ENCODE results near the gene PDE1C. TPM values are rescaled to one million over a fixed set of nuclear protein-coding genes. Genes with fewer than 3 reads are reported as not detected.

Gene PDE1C
- total and polyA plus RNA-seq, 2 of the 4 experiments (the other 2 are of a cell fraction), result 14.2 to 61.5 TPM

GRCh38 chr7:31919678-31920369 lies 150.4 kb downstream of the PDE1C start:
- intact Hi-C loops (cut with micrococcal nuclease) (no loop called here), in situ Hi-C loops (cut with MboI; ENCODE audit: low sequenced_read_pairs) (no loop called here), dilution Hi-C loops (cut with HindIII; ENCODE audit: low sequenced_read_pairs, unreplicated experiment) (no loop called here)
- ChIA-PET CTCF (no interaction called here), POLR2A (ENCODE audit: unreplicated experiment) (no interaction called here)
- H3K4me3 ChIP-seq (ENCODE audit: insufficient read depth, low read depth, low read length), result no peak overlapping the region
- H2AFZ ChIP-seq (replicated peaks; ENCODE audit: low read length, poor library complexity), result no peak overlapping the region
- no peaks in the 10 kb centered on the region for H4K20me1 ChIP-seq (ENCODE audit: insufficient read depth, low read length)
- DNase-seq (no peak), ATAC-seq (ENCODE audit: low read depth) (no peak)
- H3K9ac ChIP-seq (ENCODE audit: low read depth, low read length), result no peak overlapping the region
- no peak overlapping the region for H4K91ac ChIP-seq (ENCODE audit: insufficient read depth, low read depth, low read length)
- H3K4ac ChIP-seq (ENCODE audit: low read depth, low read length), result no peak overlapping the region
- H4K5ac ChIP-seq (ENCODE audit: low read depth, low read length), result no peak overlapping the region
- no peak overlapping the region for H2BK120ac ChIP-seq (ENCODE audit: low read depth, low read length)
- no peak overlapping the region for H2AK5ac ChIP-seq (ENCODE audit: low read depth, low read length)
- no peak overlapping the region for H2BK15ac ChIP-seq (ENCODE audit: low read depth, low read length)
- H3K9me1 ChIP-seq (ENCODE audit: insufficient read depth, low read length), result peaks cover 2% of the 10 kb centered on the region; the same call in 1 of the 2 replicates
- peaks cover 3% of the 10 kb centered on the region; the same call in 1 of the 2 replicates for H3K4me1 ChIP-seq (ENCODE audit: control insufficient read depth, insufficient read depth, low read length)
- WGBS, 2 experiments (ENCODE audit: extremely low coverage in 2 of 2, insufficient read length in 1 of 2), result 76% methylated on average over 2 of the region's 3 CpGs; no CpG with 5 or more reads in 1 of the 2 experiments
- H4K8ac ChIP-seq (ENCODE audit: low read depth in 2 of 2, low read length in 2 of 2), result no peak overlapping the region
- no peak overlapping the region for H3K56ac ChIP-seq (ENCODE audit: extremely low read depth, insufficient read depth, low read length)
- peaks cover 0 to 9% of the 10 kb centered on the region in 2 experiments; a peak in 3 of 4 replicates for H3K79me1 ChIP-seq (ENCODE audit: low read depth in 1 of 2, low read length in 2 of 2)
- no peak overlapping the region for H2BK20ac ChIP-seq (ENCODE audit: low read depth, low read length)
- H2BK5ac ChIP-seq (ENCODE audit: low read depth, low read length, poor library complexity, severe bottlenecking), result no peak overlapping the region
- H3K23ac ChIP-seq (ENCODE audit: low read depth, low read length), result no peak overlapping the region
- no peak overlapping the region for H3K18ac ChIP-seq (ENCODE audit: low read depth, low read length)
- no peaks in the 10 kb centered on the region for H3K9me3 ChIP-seq (ENCODE audit: control insufficient read depth, insufficient read depth, low read length)
- no TSS peak for BruUV-seq (replicated peaks)
- no peak overlapping the region for H3K27ac ChIP-seq (ENCODE audit: insufficient read depth, low read length)
- no peak overlapping the region for H2AK9ac ChIP-seq (replicated peaks; ENCODE audit: low read depth, low read length, poor library complexity)
- H3K36me3 ChIP-seq (ENCODE audit: control insufficient read depth, insufficient read depth, low read length), result no peaks in the 10 kb centered on the region
- no peak overlapping the region for H3K14ac ChIP-seq (replicated peaks; ENCODE audit: low read depth, low read length)
- TF ChIP-seq CTCF (conservative IDR thresholded peaks at IDR 0.05; ENCODE audit: low read depth, low read length), result no peak
- no peak for TF ChIP-seq MAFK (IDR thresholded peaks at IDR 0.05; ENCODE audit: low read depth, low read length)
- TF ChIP-seq POLR2A (IDR thresholded peaks at IDR 0.05; ENCODE audit: low read depth, low read length), result no peak
- no peaks in the 10 kb centered on the region for H3K27me3 ChIP-seq (ENCODE audit: control insufficient read depth, insufficient read depth, low read length)
- H3K4me2 ChIP-seq (ENCODE audit: low read depth, low read length), result no peak overlapping the region

Measured in IMR-90 (cell line).